ENCODE results near the gene DYNC1I2.

DNA sequence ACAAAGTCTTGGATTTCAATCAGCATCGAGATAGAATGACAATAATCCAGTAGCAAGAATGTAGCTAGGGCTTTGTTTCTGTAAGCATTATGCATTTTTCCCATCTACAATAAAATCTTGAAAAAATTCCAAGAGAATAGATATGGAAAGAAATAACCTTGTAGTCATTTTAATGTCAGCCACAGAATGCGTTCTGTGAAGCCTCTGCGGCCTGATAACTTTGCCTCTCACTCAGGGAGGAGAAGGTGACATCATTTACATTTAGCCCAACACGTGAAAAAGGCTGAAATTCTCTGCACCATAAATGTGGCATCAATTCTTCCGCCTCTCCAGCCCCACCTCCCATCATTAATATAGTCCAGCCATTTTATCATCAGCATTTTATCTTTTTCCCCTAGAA lies 19.1 kb upstream of the DYNC1I2 start:
- TF ChIP-seq FOXM1 (IDR thresholded peaks at IDR 0.05; ENCODE audit: borderline replicate concordance) = no peak
- TF ChIP-seq BHLHE40 (IDR thresholded peaks at IDR 0.05; ENCODE audit: borderline replicate concordance) = no peak
- TF ChIP-seq FOXK2 (IDR thresholded peaks at IDR 0.05) = no peak
- no peak for TF ChIP-seq ELF4 (IDR thresholded peaks at IDR 0.05)
- no peak for TF ChIP-seq NFRKB (IDR thresholded peaks at IDR 0.05)
- no peak for TF ChIP-seq SUZ12 (IDR thresholded peaks at IDR 0.05)

All from HEK293T (cell line).